Endothelial cell of umbilical vein (primary cell): Measurements from ENCODE around the gene SPC25. TPM values are rescaled to one million over a fixed set of nuclear protein-coding genes. Genes with fewer than 3 reads are reported as not detected.

ENCODE experiments used
- polyA plus RNA-seq, 4 experiments: library from polyadenylated mRNA; depleted of rRNA in 3 of 4; stranded (reverse) in 3 of 4; unstranded in 1 of 4; fragments of >200 nt; gene quantifications; 2 replicates each; pipeline versions ENCODE4 v1.2.1 to v1.2.3, GENCODE V29; 2011 to 2012; ENCODE audit warnings: missing spikeins in 1 of 4
- total RNA-seq: library from RNA; stranded (reverse); gene quantifications from 2 replicates; pipeline ENCODE4 v1.2.3, GENCODE V29; 2021

The SPC25 gene
- total and polyA plus RNA-seq, 2 donors (not counting 3 experiments of a cell fraction or from before 2014, with no cell fraction given) = 10.1 to 24.2 TPM

Other genes starting within 250 kb of the SPC25 start
- gene NOSTRIN, start 87.8 kb downstream of the SPC25 start, total RNA-seq = 0.75 TPM in 1 of 2 replicates, not detected in the other
- gene NOSTRIN, start 87.8 kb downstream of the SPC25 start, polyA plus RNA-seq = 0.03 TPM in 1 of 2 replicates, not detected in the other
- not detected in 2 replicates for gene G6PC2, start 10.9 kb upstream of the SPC25 start, total RNA-seq
- gene G6PC2, start 10.9 kb upstream of the SPC25 start, polyA plus RNA-seq = not detected in 2 replicates
- 0.44 and 0.58 TPM in 2 replicates for gene ABCB11, start 140.9 kb upstream of the SPC25 start, total RNA-seq
- gene ABCB11, start 140.9 kb upstream of the SPC25 start, polyA plus RNA-seq = 0.16 and 0.22 TPM in 2 replicates
- 0.32 TPM in 1 of 2 replicates, not detected in the other for gene DHRS9, start 179.1 kb upstream of the SPC25 start, total RNA-seq
- gene DHRS9, start 179.1 kb upstream of the SPC25 start, polyA plus RNA-seq = 0.32 and 0.40 TPM in 2 replicates